ENCODE results near the gene MYO3A.

DNA sequence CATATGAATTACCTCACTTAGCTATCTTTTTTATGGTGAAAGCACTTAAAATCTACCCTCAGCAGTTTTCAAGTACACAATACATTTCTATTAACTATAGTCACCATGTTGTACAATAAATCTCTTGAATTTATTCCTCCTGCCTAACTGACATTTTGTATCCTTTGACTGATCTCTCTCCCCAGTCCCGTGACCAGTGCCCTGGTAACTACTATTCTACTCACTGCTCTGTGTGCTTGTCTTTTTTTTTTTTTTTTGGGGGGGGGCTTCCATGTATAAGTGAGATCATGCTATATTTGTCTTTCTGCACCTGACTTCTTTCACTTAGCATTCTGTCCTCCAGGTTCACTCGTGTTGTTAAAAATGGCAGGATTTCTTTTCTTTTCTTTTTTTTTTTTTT, 271.2 kb downstream of the MYO3A start:
- TF ChIP-seq, protein P1, sequence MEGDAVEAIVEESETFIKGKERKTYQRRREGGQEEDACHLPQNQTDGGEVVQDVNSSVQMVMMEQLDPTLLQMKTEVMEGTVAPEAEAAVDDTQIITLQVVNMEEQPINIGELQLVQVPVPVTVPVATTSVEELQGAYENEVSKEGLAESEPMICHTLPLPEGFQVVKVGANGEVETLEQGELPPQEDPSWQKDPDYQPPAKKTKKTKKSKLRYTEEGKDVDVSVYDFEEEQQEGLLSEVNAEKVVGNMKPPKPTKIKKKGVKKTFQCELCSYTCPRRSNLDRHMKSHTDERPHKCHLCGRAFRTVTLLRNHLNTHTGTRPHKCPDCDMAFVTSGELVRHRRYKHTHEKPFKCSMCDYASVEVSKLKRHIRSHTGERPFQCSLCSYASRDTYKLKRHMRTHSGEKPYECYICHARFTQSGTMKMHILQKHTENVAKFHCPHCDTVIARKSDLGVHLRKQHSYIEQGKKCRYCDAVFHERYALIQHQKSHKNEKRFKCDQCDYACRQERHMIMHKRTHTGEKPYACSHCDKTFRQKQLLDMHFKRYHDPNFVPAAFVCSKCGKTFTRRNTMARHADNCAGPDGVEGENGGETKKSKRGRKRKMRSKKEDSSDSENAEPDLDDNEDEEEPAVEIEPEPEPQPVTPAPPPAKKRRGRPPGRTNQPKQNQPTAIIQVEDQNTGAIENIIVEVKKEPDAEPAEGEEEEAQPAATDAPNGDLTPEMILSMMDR (conservative IDR thresholded peaks at IDR 0.05; ENCODE audit: low read depth, low read length), result no peak
- TF ChIP-seq RCOR1 (IDR thresholded peaks at IDR 0.05; ENCODE audit: insufficient replicate concordance, low read length), result no peak
